DMS114 treated with DMSO at 0.1 percent for 48 hours (cell line): ENCODE data around the gene SH2D4B.
"Not testable (repeated sequence)": the region's sequence is repeated elsewhere in the genome, so short reads cannot be mapped to it uniquely, and the experiment has no call there.

Source experiments
- DNase-seq: peaks from one replicate; lab custom pipeline; 2025; ENCODE audit not compliant: unreplicated experiment; lab: John Stamatoyannopoulos, UW

The SH2D4B gene

GRCh38 chr10:80542053-80542452 is 4.4 kb downstream of the SH2D4B start:
- DNase-seq, result no peak

- no peak for DNase-seq
Observed at GRCh38 chr10:80542652-80543318, 5.1 kb downstream of the SH2D4B start.

GRCh38 chr10:80543319-80543672 is 5.6 kb downstream of the SH2D4B start:
- not testable (repeated sequence) for DNase-seq

GRCh38 chr10:80544316-80544953 is 6.7 kb downstream of the SH2D4B start:
- no peak for DNase-seq

- no peak for DNase-seq
Observed at GRCh38 chr10:80545258-80545881, 7.7 kb downstream of the SH2D4B start.

GRCh38 chr10:80552151-80552646 is 14.5 kb downstream of the SH2D4B start:
- no peak for DNase-seq

GRCh38 chr10:80553436-80553835 is 15.7 kb downstream of the SH2D4B start:
- no peak for DNase-seq

- DNase-seq, result no peak
Observed at GRCh38 chr10:80554050-80554449, 16.3 kb downstream of the SH2D4B start.

GRCh38 chr10:80555415-80555814 is 17.7 kb downstream of the SH2D4B start:
- no peak for DNase-seq

GRCh38 chr10:80561950-80562349 is 24.2 kb downstream of the SH2D4B start:
- DNase-seq, result no peak

GRCh38 chr10:80567292-80567691 is 29.6 kb downstream of the SH2D4B start:
- DNase-seq, result no peak

- no peak for DNase-seq
Observed at GRCh38 chr10:80569131-80569895, 31.6 kb downstream of the SH2D4B start.

GRCh38 chr10:80571352-80571751 is 33.6 kb downstream of the SH2D4B start:
- DNase-seq, result no peak

GRCh38 chr10:80579181-80579763 is 41.6 kb downstream of the SH2D4B start:
- DNase-seq, result no peak

- DNase-seq, result no peak
Observed at GRCh38 chr10:80579849-80580637, 42.3 kb downstream of the SH2D4B start.

- no peak for DNase-seq
Observed at GRCh38 chr10:80580638-80581468, 43.2 kb downstream of the SH2D4B start.

- DNase-seq, result no peak
Observed at GRCh38 chr10:80581469-80581835, 43.8 kb downstream of the SH2D4B start.

- DNase-seq, result no peak
Observed at GRCh38 chr10:80582286-80582960, 44.7 kb downstream of the SH2D4B start.

GRCh38 chr10:80583685-80584084 is 46.0 kb downstream of the SH2D4B start:
- no peak for DNase-seq
